A673 (cell line): ENCODE data around the gene NBEAL1. TPM values are rescaled to one million over a fixed set of nuclear protein-coding genes. Genes with fewer than 3 reads are reported as not detected.

Experiments used
- BruUV-seq: library from RNA; stranded (reverse); fragments of 400-500 nt; replicated peaks from 2 replicates; lab custom pipeline; 2021; lab: Mats Ljungman, UMichigan
- CTCF ChIA-PET: fragments of 300-600 bp; sonication (Branson Sonifier 250); formaldehyde crosslinking; loops from one replicate; lab custom pipeline; 2022; ENCODE audit warnings: antibody characterized with exemption; lab: Charles Lee
- POLR2A ChIA-PET: fragments of 300-600 bp; sonication (Branson Sonifier 250); formaldehyde crosslinking; loops from one replicate; lab custom pipeline; 2022; ENCODE audit warnings: antibody characterized with exemption; ENCODE audit not compliant: low non-redundant PET; lab: Charles Lee
- DNase-seq: peaks from one replicate; pipeline ENCODE4 v3.0.0-alpha.2; 2015; ENCODE audit warnings: low spot score
- H3K27ac ChIP-seq: fragments of 200-600 bp; sonication (generic); 2 replicates; pipeline ENCODE4 v1.5.1; 2016; ENCODE audit warnings: mixed run types, low read depth, mild to moderate bottlenecking, mixed read lengths, antibody characterized with exemption, low read length; ENCODE audit not compliant: poor library complexity, severe bottlenecking
- H3K27me3 ChIP-seq: fragments of 200-600 bp; sonication (generic); replicated peaks from 2 replicates; pipeline ENCODE4 v1.6.1; 2017; ENCODE audit warnings: mixed run types, low read depth, mild to moderate bottlenecking, mixed read lengths, antibody characterized with exemption, low read length; ENCODE audit not compliant: insufficient read depth, poor library complexity
- H3K36me3 ChIP-seq: fragments of 200-600 bp; sonication (generic); 2 replicates; pipeline ENCODE4 v1.6.1; 2016; ENCODE audit warnings: mixed run types, mild to moderate bottlenecking, mixed read lengths, antibody characterized with exemption, low read length; ENCODE audit not compliant: insufficient read depth, poor library complexity, severe bottlenecking
- H3K4me1 ChIP-seq: fragments of 200-600 bp; sonication (generic); 2 replicates; pipeline ENCODE4 v1.6.1; 2017; ENCODE audit warnings: mixed run types, mild to moderate bottlenecking, mixed read lengths, antibody characterized with exemption, low read length; ENCODE audit not compliant: insufficient read depth, poor library complexity, severe bottlenecking
- H3K4me3 ChIP-seq: fragments of 200-600 bp; sonication (generic); 2 replicates; pipeline ENCODE4 v1.5.1; 2016; ENCODE audit warnings: low read depth, mixed run types, mild to moderate bottlenecking, mixed read lengths, low read length; ENCODE audit not compliant: poor library complexity, severe bottlenecking
- H3K9me3 ChIP-seq: fragments of 200-600 bp; sonication (generic); 2 replicates; pipeline ENCODE4 v1.6.1; 2016; ENCODE audit warnings: mixed run types, low read depth, mild to moderate bottlenecking, mixed read lengths, antibody characterized with exemption, low read length; ENCODE audit not compliant: poor library complexity, severe bottlenecking
- CTCF ChIP-seq: fragments of 300-800, 200-600 bp; sonication (generic); conservative IDR thresholded peaks from 2 replicates; pipeline ENCODE4 v1.5.1; 2017; ENCODE audit warnings: low read depth, mild to moderate bottlenecking, antibody characterized with exemption, low read length, moderate library complexity, mixed read lengths
- EZH2 ChIP-seq: fragments of 200-600 bp; sonication (generic); IDR thresholded peaks from 2 replicates; pipeline ENCODE4 v1.6.1; 2017; ENCODE audit warnings: borderline replicate concordance, low read depth, mild to moderate bottlenecking, mixed read lengths, antibody characterized with exemption, low read length; ENCODE audit not compliant: poor library complexity, severe bottlenecking
- intact Hi-C: fragments of 100-400 bp; cut with micrococcal nuclease; formaldehyde crosslinking; loops from one replicate; pipeline ENCODE4 v1.10.0; 2022; ENCODE audit not compliant: unreplicated experiment
- total RNA-seq: library from RNA; stranded (reverse); gene quantifications from 2 replicates; pipeline ENCODE4 v1.2.3, GENCODE V29; 2021

The NBEAL1 gene
- total RNA-seq, 1 experiment from 2014 or later: 15.8 TPM

GRCh38 chr2:203240491-203240890, 225.8 kb downstream of the NBEAL1 start:
- no peak for DNase-seq
- BruUV-seq: no TSS peak
- intact Hi-C loops: no loop called here
- Histone ChIP-seq H3K4me1 (peaks cover 16% of the 10 kb centered on the region), H3K27ac (no peak overlapping the region), H3K4me3 (peak overlapping the region; percentile 78), H3K36me3 (no peaks in the 10 kb centered on the region), H3K27me3 (no peaks in the 10 kb centered on the region), H3K9me3 (no peaks in the 10 kb centered on the region)
- ChIA-PET POLR2A (no interaction called here), CTCF (no interaction called here)
- no peak for TF ChIP-seq EZH2
- no peak for TF ChIP-seq CTCF

GRCh38 chr2:203242518-203242917, 227.8 kb downstream of the NBEAL1 start:
- Histone ChIP-seq H3K4me1 (peaks cover 11% of the 10 kb centered on the region), H3K27me3 (no peaks in the 10 kb centered on the region), H3K27ac (no peak overlapping the region), H3K4me3 (no peak overlapping the region), H3K36me3 (peaks cover 3% of the 10 kb centered on the region), H3K9me3 (no peaks in the 10 kb centered on the region)
- DNase-seq: no peak
- intact Hi-C loops: no loop called here
- CTCF ChIA-PET: interaction anchor here (0.7 kb wide), 1 partner anchor 331 kb away, joined by 4 read pairs; no protein-coding TSS in a partner anchor
- TF ChIP-seq EZH2 (no peak), CTCF (no peak)
- POLR2A ChIA-PET: no interaction called here
- BruUV-seq: no TSS peak

GRCh38 chr2:203246646-203247045, 232.0 kb downstream of the NBEAL1 start:
- CTCF ChIA-PET: no interaction called here
- Histone ChIP-seq H3K27ac (no peak overlapping the region), H3K27me3 (no peaks in the 10 kb centered on the region), H3K9me3 (no peaks in the 10 kb centered on the region), H3K4me1 (no peaks in the 10 kb centered on the region), H3K36me3 (peaks cover 3% of the 10 kb centered on the region), H3K4me3 (no peak overlapping the region)
- BruUV-seq: no TSS peak
- TF ChIP-seq EZH2 (no peak), CTCF (no peak)
- intact Hi-C loops: no loop called here
- DNase-seq: no peak
- POLR2A ChIA-PET: no interaction called here
